HepG2 (cell line): Measurements from ENCODE around the gene NME2. TPM values are rescaled to one million over a fixed set of nuclear protein-coding genes. Genes with fewer than 3 reads are reported as not detected.
A peak's percentile ranks its signal among the peaks of the same experiment; 100 is the strongest.

Source experiments
- DNMT3B ChIP-seq: conservative IDR thresholded peaks from 2 replicates; pipeline ENCODE4 v1.6.1; 2016; ENCODE audit warnings: missing biosample characterization, control low read depth
- FOXA3 ChIP-seq: IDR thresholded peaks from 2 replicates; pipeline ENCODE4 v1.6.1; 2016; ENCODE audit warnings: missing genetic modification reagents, missing compliant biosample characterization
- IKZF1 ChIP-seq: fragments of 450-650 bp; IDR thresholded peaks from 2 replicates; pipeline ENCODE4 v1.7.1; 2016
- KLF12 ChIP-seq: sonication (generic); formaldehyde crosslinking; IDR thresholded peaks from 2 replicates; pipeline ENCODE4 v1.4.0; 2020; ENCODE audit warnings: missing genetic modification reagents, borderline replicate concordance
- NRL ChIP-seq: sonication (generic); formaldehyde crosslinking; IDR thresholded peaks from 2 replicates; pipeline ENCODE4 v1.5.0; 2020; ENCODE audit warnings: missing genetic modification reagents, mild to moderate bottlenecking, moderate library complexity, borderline replicate concordance
- PPARG ChIP-seq: conservative IDR thresholded peaks from 2 replicates; pipeline ENCODE4 v1.6.1; 2016; ENCODE audit warnings: missing biosample characterization, missing genetic modification reagents
- PRPF4 ChIP-seq: fragments of 200-400 bp; formaldehyde crosslinking; IDR thresholded peaks from 2 replicates; pipeline ENCODE4 v1.6.1; 2016; ENCODE audit warnings: low read length, low read depth; ENCODE audit not compliant: poor library complexity, severe bottlenecking
- SP1 ChIP-seq, 2 experiments: fragments of 450-650 bp in 1 of 2; sonication (generic) in 1 of 2; formaldehyde crosslinking in 1 of 2; IDR thresholded peaks; 2 replicates each; pipeline versions ENCODE4 v1.4.0 to v1.6.1; 2016 to 2020; ENCODE audit warnings: missing genetic modification reagents in 1 of 2
- TEF ChIP-seq: sonication (generic); formaldehyde crosslinking; IDR thresholded peaks from 2 replicates; pipeline ENCODE4 v1.5.0; 2020; ENCODE audit warnings: missing genetic modification reagents
- ZFP41 ChIP-seq: sonication (generic); formaldehyde crosslinking; IDR thresholded peaks from 2 replicates; pipeline ENCODE4 v1.4.0; 2020; ENCODE audit warnings: mild to moderate bottlenecking, missing genetic modification reagents, borderline replicate concordance
- ZMYM4 ChIP-seq: sonication (generic); formaldehyde crosslinking; IDR thresholded peaks from 2 replicates; pipeline ENCODE4 v1.8.1; 2023; ENCODE audit warnings: mild to moderate bottlenecking, missing genetic modification reagents
- ZNF350 ChIP-seq: sonication (generic); formaldehyde crosslinking; IDR thresholded peaks from 2 replicates; pipeline ENCODE4 v1.4.0; 2020; ENCODE audit warnings: mild to moderate bottlenecking, low read depth, missing genetic modification reagents, borderline replicate concordance
- ZNF407 ChIP-seq: sonication (generic); formaldehyde crosslinking; IDR thresholded peaks from one replicate; pipeline ENCODE4 v1.5.1; 2020; ENCODE audit warnings: mild to moderate bottlenecking, missing genetic modification reagents; ENCODE audit errors: not compliant biosample characterization
- ZNF557 ChIP-seq: sonication (generic); formaldehyde crosslinking; IDR thresholded peaks from 2 replicates; pipeline ENCODE4 v1.4.0; 2020; ENCODE audit warnings: missing genetic modification reagents
- ZNF615 ChIP-seq: sonication (generic); formaldehyde crosslinking; IDR thresholded peaks from 2 replicates; pipeline ENCODE4 v1.5.0; 2020; ENCODE audit warnings: mild to moderate bottlenecking, missing genetic modification reagents, borderline replicate concordance
- ZNF660 ChIP-seq: sonication (generic); formaldehyde crosslinking; IDR thresholded peaks from 2 replicates; pipeline ENCODE4 v1.5.1; 2020; ENCODE audit warnings: mild to moderate bottlenecking, low read depth, missing genetic modification reagents, borderline replicate concordance
- ZNF670 ChIP-seq: sonication (generic); formaldehyde crosslinking; IDR thresholded peaks from 2 replicates; pipeline ENCODE4 v1.8.0; 2022; ENCODE audit warnings: mild to moderate bottlenecking, missing genetic modification reagents, borderline replicate concordance
- ZNF747 ChIP-seq: sonication (generic); formaldehyde crosslinking; IDR thresholded peaks from 2 replicates; pipeline ENCODE4 v1.8.1; 2023; ENCODE audit warnings: missing genetic modification reagents, mild to moderate bottlenecking, borderline replicate concordance
- ZNF891 ChIP-seq: sonication (generic); formaldehyde crosslinking; IDR thresholded peaks from 2 replicates; pipeline ENCODE4 v1.5.0; 2020; ENCODE audit warnings: mild to moderate bottlenecking, missing genetic modification reagents
- polyA plus RNA-seq, 8 experiments: library from polyadenylated mRNA; depleted of rRNA in 3 of 8; stranded (reverse) in 7 of 8; unstranded in 1 of 8; fragments of >200 nt; fragmentation: Illumina TruSeq in 4 of 8; extraction: Trizol in 4 of 8; gene quantifications; 2 replicates each; pipeline versions ENCODE4 v1.2.1 to v1.2.3, GENCODE V29; 2011 to 2016; ENCODE audit warnings: low read depth in 4 of 8, missing spikeins in 1 of 8, mixed read lengths in 1 of 8; ENCODE audit not compliant: insufficient read depth in 1 of 8
- total RNA-seq, 5 experiments: library from RNA; depleted of rRNA; stranded (reverse); fragments of >200 nt; fragmentation: Illumina TruSeq; extraction: Trizol; gene quantifications; 2 replicates each; pipeline ENCODE4 v1.2.3, GENCODE V29; 2016; ENCODE audit warnings: low read depth in 1 of 5
- TF ChIP-seq, protein P1 (sequence below): sonication (generic); formaldehyde crosslinking; IDR thresholded peaks from 2 replicates; pipeline ENCODE4 v1.8.1; 2023; ENCODE audit warnings: mild to moderate bottlenecking, missing genetic modification reagents

Gene NME2
- total and polyA plus RNA-seq, 2 of the 13 experiments (the other 11 are each of a cell fraction or from before 2014, with no cell fraction given): 790 to 1,213 TPM

- TF ChIP-seq FOXA3 (peak; percentile 71; the same call in 1 of the 2 replicates), ZNF407 (CRISPR knock-in tag) (no peak), ZNF670 (CRISPR knock-in tag) (no peak), ZFP41 (CRISPR knock-in tag) (no peak), ZNF350 (no peak), PPARG (CRISPR knock-in tag) (peak; percentile 89), KLF12 (no peak), ZNF557 (CRISPR knock-in tag) (no peak), IKZF1 (no peak), ZMYM4 (peak; percentile 47; the same call in 1 of the 2 replicates), PRPF4 (no peak), SP1 (IDR thresholded peaks at IDR 0.05) (no peak), SP1 (CRISPR knock-in tag; IDR thresholded peaks at IDR 0.05) (no peak), ZNF891 (no peak), ZNF615 (CRISPR knock-in tag) (no peak), TEF (no peak), ZNF747 (CRISPR knock-in tag) (no peak), ZNF660 (CRISPR knock-in tag) (no peak), NRL (CRISPR knock-in tag) (no peak), DNMT3B (CRISPR knock-in tag) (no peak)
- TF ChIP-seq, protein P1, sequence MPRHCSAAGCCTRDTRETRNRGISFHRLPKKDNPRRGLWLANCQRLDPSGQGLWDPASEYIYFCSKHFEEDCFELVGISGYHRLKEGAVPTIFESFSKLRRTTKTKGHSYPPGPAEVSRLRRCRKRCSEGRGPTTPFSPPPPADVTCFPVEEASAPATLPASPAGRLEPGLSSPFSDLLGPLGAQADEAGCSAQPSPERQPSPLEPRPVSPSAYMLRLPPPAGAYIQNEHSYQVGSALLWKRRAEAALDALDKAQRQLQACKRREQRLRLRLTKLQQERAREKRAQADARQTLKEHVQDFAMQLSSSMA (CRISPR knock-in tag): no peak
Measured at GRCh38 chr17:51118330-51119195, 47.6 kb upstream of the NME2 start (continued).
